HEK293 (cell line): ENCODE results near the gene MARCHF3.

Source experiments
- CTCF ChIA-PET: fragments of 350-600 bp; formaldehyde crosslinking; extraction: SDS; loops from one replicate; lab custom pipeline; 2021; ENCODE audit warnings: antibody characterized with exemption; lab: Yijun Ruan, JAX
- POLR2A ChIA-PET: fragments of 300-600 bp; formaldehyde crosslinking; extraction: SDS; loops from one replicate; lab custom pipeline; 2020; ENCODE audit warnings: antibody characterized with exemption, inconsistent platforms; lab: Yijun Ruan, JAX
- H3K27ac ChIP-seq: fragments of 200-500 bp; sonication (Bioruptor generic); 2 replicates; pipeline ENCODE4 v1.5.1; 2014; ENCODE audit warnings: low read depth, low read length, control low read depth, inconsistent platforms; ENCODE audit errors: extremely low read depth
- H3K36me3 ChIP-seq, 2 experiments: fragments of 200-500 bp in 1 of 2; sonication (Bioruptor generic) in 1 of 2; 1 replicate in 1 of 2; 2 replicates in 1 of 2; pipeline ENCODE4 v1.5.1; 2014 to 2017; ENCODE audit warnings: inconsistent platforms in 2 of 2, low read length in 2 of 2; ENCODE audit not compliant: control insufficient read depth in 2 of 2, insufficient read depth in 1 of 2
- H3K4me1 ChIP-seq: fragments of 200-500 bp; sonication (Bioruptor generic); 2 replicates; pipeline ENCODE4 v1.5.1; 2014; ENCODE audit warnings: mild to moderate bottlenecking, low read length, inconsistent platforms; ENCODE audit not compliant: control insufficient read depth, insufficient read depth
- H3K4me3 ChIP-seq: 2 replicates; pipeline ENCODE4 v1.5.1; 2011; ENCODE audit warnings: low read depth, mild to moderate bottlenecking, control low read depth, low read length, moderate library complexity
- H3K9me3 ChIP-seq: fragments of 200-500 bp; sonication (Bioruptor generic); 2 replicates; pipeline ENCODE4 v1.5.1; 2014; ENCODE audit warnings: low read depth, low read length, inconsistent platforms; ENCODE audit not compliant: control insufficient read depth, insufficient read depth
- BCL11B ChIP-seq: fragments of 450-650 bp; formaldehyde crosslinking; IDR thresholded peaks from 2 replicates; pipeline ENCODE4 v1.5.1; 2016; ENCODE audit warnings: low read depth, missing biosample characterization, missing genetic modification characterization
- GLI2 ChIP-seq: fragments of 450-650 bp; formaldehyde crosslinking; IDR thresholded peaks from 2 replicates; pipeline ENCODE4; 2017; ENCODE audit warnings: missing biosample characterization, missing genetic modification characterization, low read depth, borderline replicate concordance
- GLIS2 ChIP-seq: fragments of 450-650 bp; formaldehyde crosslinking; IDR thresholded peaks from 2 replicates; pipeline ENCODE4 v1.5.1; 2016; ENCODE audit warnings: missing biosample characterization, missing genetic modification characterization
- HOXC10 ChIP-seq: sonication (generic); formaldehyde crosslinking; IDR thresholded peaks from 2 replicates; pipeline ENCODE4 v1.8.1; 2023; ENCODE audit warnings: mild to moderate bottlenecking, missing genetic modification reagents
- KLF1 ChIP-seq: fragments of 450-650 bp; formaldehyde crosslinking; IDR thresholded peaks from 2 replicates; pipeline ENCODE4 v1.5.1; 2016; ENCODE audit warnings: missing biosample characterization, missing genetic modification characterization
- PBX3 ChIP-seq: sonication (generic); formaldehyde crosslinking; IDR thresholded peaks from 2 replicates; pipeline ENCODE4 v1.8.1; 2022; ENCODE audit warnings: mild to moderate bottlenecking, moderate library complexity, missing genetic modification reagents
- RBAK ChIP-seq: fragments of 450-650 bp; formaldehyde crosslinking; IDR thresholded peaks from 2 replicates; pipeline ENCODE4 v1.5.1; 2016; ENCODE audit warnings: missing biosample characterization, missing genetic modification characterization
- REPIN1 ChIP-seq: fragments of 450-650 bp; formaldehyde crosslinking; IDR thresholded peaks from 2 replicates; pipeline ENCODE4 v1.5.1; 2017; ENCODE audit warnings: missing biosample characterization, missing genetic modification characterization, low read depth
- ZBTB11 ChIP-seq: fragments of 450-650 bp; formaldehyde crosslinking; conservative IDR thresholded peaks from 2 replicates; pipeline ENCODE4 v1.5.1; 2016; ENCODE audit warnings: low read depth, missing biosample characterization, missing genetic modification characterization
- ZBTB17 ChIP-seq: fragments of 450-650 bp; formaldehyde crosslinking; IDR thresholded peaks from 2 replicates; pipeline ENCODE4 v1.5.1; 2016; ENCODE audit warnings: missing biosample characterization, missing genetic modification characterization
- ZBTB21 ChIP-seq: fragments of 450-650 bp; formaldehyde crosslinking; IDR thresholded peaks from 2 replicates; pipeline ENCODE4 v1.5.1; 2017; ENCODE audit warnings: missing biosample characterization, missing genetic modification characterization
- ZNF146 ChIP-seq: fragments of 450-650 bp; formaldehyde crosslinking; IDR thresholded peaks from 2 replicates; pipeline ENCODE4 v1.5.1; 2016; ENCODE audit warnings: missing biosample characterization, missing genetic modification characterization
- ZNF23 ChIP-seq: fragments of 450-650 bp; formaldehyde crosslinking; IDR thresholded peaks from 2 replicates; pipeline ENCODE4 v1.5.1; 2016; ENCODE audit warnings: missing biosample characterization, missing genetic modification characterization, borderline replicate concordance
- ZNF324 ChIP-seq: fragments of 450-650 bp; formaldehyde crosslinking; IDR thresholded peaks from 2 replicates; pipeline ENCODE4 v1.5.1; 2016; ENCODE audit warnings: missing biosample characterization, missing genetic modification characterization
- ZNF354C ChIP-seq: fragments of 450-650 bp; formaldehyde crosslinking; IDR thresholded peaks from 2 replicates; pipeline ENCODE4 v1.5.1; 2016; ENCODE audit warnings: missing biosample characterization, missing genetic modification characterization, low read depth, borderline replicate concordance
- ZNF394 ChIP-seq: fragments of 450-650 bp; formaldehyde crosslinking; IDR thresholded peaks from 2 replicates; pipeline ENCODE4 v1.5.1; 2016; ENCODE audit warnings: missing biosample characterization, missing genetic modification characterization, mild to moderate bottlenecking, moderate library complexity, borderline replicate concordance
- ZNF473 ChIP-seq: fragments of 450-650 bp; formaldehyde crosslinking; IDR thresholded peaks from 2 replicates; pipeline ENCODE4 v1.5.1; 2017; ENCODE audit warnings: missing biosample characterization, missing genetic modification characterization
- ZNF48 ChIP-seq: fragments of 450-650 bp; formaldehyde crosslinking; IDR thresholded peaks from 2 replicates; pipeline ENCODE4 v1.5.1; 2016; ENCODE audit warnings: missing biosample characterization, missing genetic modification characterization
- ZNF488 ChIP-seq: fragments of 450-650 bp; formaldehyde crosslinking; IDR thresholded peaks from 2 replicates; pipeline ENCODE4 v1.5.1; 2016; ENCODE audit warnings: missing biosample characterization, missing genetic modification characterization
- ZNF513 ChIP-seq: fragments of 450-650 bp; IDR thresholded peaks from 2 replicates; pipeline ENCODE4 v1.5.1; 2018; ENCODE audit warnings: missing biosample characterization, missing genetic modification characterization
- ZNF560 ChIP-seq: fragments of 450-650 bp; formaldehyde crosslinking; IDR thresholded peaks from 2 replicates; pipeline ENCODE4 v1.5.1; 2017; ENCODE audit warnings: missing biosample characterization, missing genetic modification characterization, borderline replicate concordance
- ZNF600 ChIP-seq: fragments of 450-650 bp; formaldehyde crosslinking; IDR thresholded peaks from 2 replicates; pipeline ENCODE4 v1.5.1; 2016; ENCODE audit warnings: missing biosample characterization, missing genetic modification characterization
- ZNF629 ChIP-seq: fragments of 450-650 bp; formaldehyde crosslinking; IDR thresholded peaks from 2 replicates; pipeline ENCODE4 v1.5.1; 2017; ENCODE audit warnings: missing biosample characterization, missing genetic modification characterization
- ZNF664 ChIP-seq: fragments of 450-650 bp; formaldehyde crosslinking; IDR thresholded peaks from 2 replicates; pipeline ENCODE4 v1.5.1; 2016; ENCODE audit warnings: missing biosample characterization, missing genetic modification characterization
- ZNF792 ChIP-seq: fragments of 450-650 bp; formaldehyde crosslinking; IDR thresholded peaks from 2 replicates; pipeline ENCODE4 v1.5.1; 2016; ENCODE audit warnings: missing biosample characterization, missing genetic modification characterization
- ZXDB ChIP-seq: fragments of 450-650 bp; formaldehyde crosslinking; IDR thresholded peaks from 2 replicates; pipeline ENCODE4 v1.5.1; 2016; ENCODE audit warnings: missing biosample characterization, missing genetic modification characterization

MARCHF3 gene

GRCh38 chr5:127004721-127005120 lies 25.6 kb downstream of the MARCHF3 start (continued):
- TF ChIP-seq ZNF48 (tag by site-specific recombination) (no peak), ZNF664 (tag by site-specific recombination) (no peak), REPIN1 (tag by site-specific recombination) (no peak), ZNF354C (tag by site-specific recombination) (no peak), ZNF513 (tag by site-specific recombination) (no peak), ZNF600 (tag by site-specific recombination) (no peak), HOXC10 (CRISPR knock-in tag) (no peak), ZNF394 (tag by site-specific recombination) (no peak)

- H3K9me3 ChIP-seq, result no peaks in the 10 kb centered on the region
- H3K4me3 ChIP-seq, result no peak overlapping the region
- ChIA-PET CTCF (no interaction called here), POLR2A (no interaction called here)
- no peaks in the 10 kb centered on the region for H3K36me3 ChIP-seq
- no peaks in the 10 kb centered on the region for H3K4me1 ChIP-seq
- no peak overlapping the region for H3K27ac ChIP-seq
- TF ChIP-seq ZBTB21 (tag by site-specific recombination) (no peak), ZXDB (no peak), ZNF792 (tag by site-specific recombination) (no peak), ZBTB17 (tag by site-specific recombination) (no peak), GLI2 (tag by site-specific recombination) (no peak), KLF1 (tag by site-specific recombination) (peak; percentile 69)
These were observed 26.4 kb downstream of the MARCHF3 start for GRCh38 chr5:127003798-127004495.

GRCh38 chr5:127002390-127002789 lies 28.0 kb downstream of the MARCHF3 start:
- no peaks in the 10 kb centered on the region for H3K4me1 ChIP-seq
- ChIA-PET POLR2A (interaction anchor here (1.0 kb wide), 1 partner anchor 29 kb away, joined by 4 read pairs; no protein-coding TSS in a partner anchor), CTCF (interaction anchor here (1.0 kb wide), 1 partner anchor 12 kb away, joined by 3 read pairs; no protein-coding TSS in a partner anchor)
- no peak for TF ChIP-seq GLIS2 (tag by site-specific recombination)
- no peak for TF ChIP-seq PBX3 (CRISPR knock-in tag)
- no peak for TF ChIP-seq ZBTB11 (tag by site-specific recombination)
- no peak for TF ChIP-seq ZNF560 (tag by site-specific recombination)
- TF ChIP-seq ZNF473, result no peak
- TF ChIP-seq ZNF324 (tag by site-specific recombination), result no peak
- no peak for TF ChIP-seq ZNF488
- TF ChIP-seq RBAK, result no peak
- TF ChIP-seq ZNF23, result no peak
- TF ChIP-seq BCL11B, result no peak
- TF ChIP-seq ZNF146 (tag by site-specific recombination), result no peak
- TF ChIP-seq ZNF629 (tag by site-specific recombination), result no peak

More at GRCh38 chr5:127002390-127002789, 28.0 kb downstream of the MARCHF3 start:
- Histone ChIP-seq H3K36me3 (no peaks in the 10 kb centered on the region), H3K4me3 (no peak overlapping the region), H3K27ac (no peak overlapping the region), H3K9me3 (no peaks in the 10 kb centered on the region)
